KOPT-K1 (cell line): ENCODE measurements around the gene DCT.

Experiments used
- H3K27ac ChIP-seq: fragments of 200-600 bp; sonication (generic); 2 replicates; pipeline ENCODE4 v1.5.1; 2016; ENCODE audit warnings: antibody characterized with exemption, mild to moderate bottlenecking, low read depth, low read length; ENCODE audit not compliant: poor library complexity, severe bottlenecking
- H3K36me3 ChIP-seq: fragments of 200-600 bp; sonication (generic); 2 replicates; pipeline ENCODE4 v1.5.1; 2017; ENCODE audit warnings: antibody characterized with exemption, mild to moderate bottlenecking, low read length, moderate library complexity; ENCODE audit not compliant: insufficient read depth
- H3K9me3 ChIP-seq: fragments of 200-600 bp; sonication (generic); 2 replicates; pipeline ENCODE4 v1.5.1; 2017; ENCODE audit warnings: antibody characterized with exemption, low read length, mild to moderate bottlenecking; ENCODE audit not compliant: insufficient read depth, poor library complexity, severe bottlenecking

Gene DCT

GRCh38 chr13:94419925-94420305, 59.6 kb downstream of the DCT start:
- H3K36me3 ChIP-seq: no peaks in the 10 kb centered on the region
- H3K9me3 ChIP-seq: peaks cover 6% of the 10 kb centered on the region
- H3K27ac ChIP-seq: no peak overlapping the region

GRCh38 chr13:94419304-94419924, 60.1 kb downstream of the DCT start:
- no peaks in the 10 kb centered on the region for H3K36me3 ChIP-seq
- H3K9me3 ChIP-seq: peaks cover 6% of the 10 kb centered on the region
- H3K27ac ChIP-seq: no peak overlapping the region

GRCh38 chr13:94417294-94417693, 62.2 kb downstream of the DCT start:
- Histone ChIP-seq H3K36me3 (no peaks in the 10 kb centered on the region), H3K27ac (no peak overlapping the region), H3K9me3 (peaks cover 6% of the 10 kb centered on the region)

GRCh38 chr13:94416454-94417080, 62.9 kb downstream of the DCT start:
- no peak overlapping the region for H3K27ac ChIP-seq
- peaks cover 4% of the 10 kb centered on the region for H3K9me3 ChIP-seq
- H3K36me3 ChIP-seq: no peaks in the 10 kb centered on the region

GRCh38 chr13:94415500-94416237, 63.8 kb downstream of the DCT start:
- Histone ChIP-seq H3K27ac (no peak overlapping the region), H3K9me3 (no peaks in the 10 kb centered on the region), H3K36me3 (no peaks in the 10 kb centered on the region)

GRCh38 chr13:94414708-94415107, 64.8 kb downstream of the DCT start:
- no peaks in the 10 kb centered on the region for H3K36me3 ChIP-seq
- no peak overlapping the region for H3K27ac ChIP-seq
- H3K9me3 ChIP-seq: no peaks in the 10 kb centered on the region

GRCh38 chr13:94414141-94414540, 65.3 kb downstream of the DCT start:
- no peak overlapping the region for H3K27ac ChIP-seq
- no peaks in the 10 kb centered on the region for H3K9me3 ChIP-seq
- H3K36me3 ChIP-seq: no peaks in the 10 kb centered on the region

- no peaks in the 10 kb centered on the region for H3K36me3 ChIP-seq
- H3K9me3 ChIP-seq: no peaks in the 10 kb centered on the region
- no peak overlapping the region for H3K27ac ChIP-seq
These were observed 65.9 kb downstream of the DCT start for GRCh38 chr13:94413598-94413944.

GRCh38 chr13:94412870-94413597, 66.4 kb downstream of the DCT start:
- Histone ChIP-seq H3K36me3 (no peaks in the 10 kb centered on the region), H3K9me3 (no peaks in the 10 kb centered on the region), H3K27ac (no peak overlapping the region)

- Histone ChIP-seq H3K27ac (no peak overlapping the region), H3K36me3 (no peaks in the 10 kb centered on the region), H3K9me3 (no peaks in the 10 kb centered on the region)
These were observed 67.7 kb downstream of the DCT start for GRCh38 chr13:94411747-94412146.

- Histone ChIP-seq H3K9me3 (no peaks in the 10 kb centered on the region), H3K27ac (no peak overlapping the region), H3K36me3 (no peaks in the 10 kb centered on the region)
These were observed 71.0 kb downstream of the DCT start for GRCh38 chr13:94408314-94409036.

GRCh38 chr13:94400874-94401273, 78.6 kb downstream of the DCT start:
- Histone ChIP-seq H3K27ac (no peak overlapping the region), H3K36me3 (no peaks in the 10 kb centered on the region), H3K9me3 (no peaks in the 10 kb centered on the region)

GRCh38 chr13:94399812-94400211, 79.7 kb downstream of the DCT start:
- no peaks in the 10 kb centered on the region for H3K9me3 ChIP-seq
- H3K36me3 ChIP-seq: no peaks in the 10 kb centered on the region
- H3K27ac ChIP-seq: no peak overlapping the region

- Histone ChIP-seq H3K9me3 (no peaks in the 10 kb centered on the region), H3K27ac (no peak overlapping the region), H3K36me3 (no peaks in the 10 kb centered on the region)
These were observed 83.6 kb downstream of the DCT start for GRCh38 chr13:94395860-94396259.

- H3K9me3 ChIP-seq: no peaks in the 10 kb centered on the region
- H3K27ac ChIP-seq: no peak overlapping the region
- no peaks in the 10 kb centered on the region for H3K36me3 ChIP-seq
These were observed 84.8 kb downstream of the DCT start for GRCh38 chr13:94394723-94395122.
